OCI-LY7 (cell line): ENCODE data around the gene NEUROD2. TPM values are rescaled to one million over a fixed set of nuclear protein-coding genes. Genes with fewer than 3 reads are reported as not detected.

Experiments
- BruUV-seq: library from RNA; stranded (reverse); fragments of 400-500 nt; replicated peaks from 2 replicates; lab custom pipeline; 2021; lab: Mats Ljungman, UMichigan
- CTCF ChIA-PET: fragments of 300-600 bp; sonication (Branson Sonifier 250); formaldehyde crosslinking; loops from one replicate; lab custom pipeline; 2022; ENCODE audit warnings: antibody characterized with exemption; ENCODE audit not compliant: unreplicated experiment; lab: Charles Lee
- POLR2A ChIA-PET: fragments of 300-600 bp; sonication (Branson Sonifier 250); formaldehyde crosslinking; loops from one replicate; lab custom pipeline; 2022; ENCODE audit warnings: antibody characterized with exemption; lab: Charles Lee
- DNase-seq: peaks from one replicate; pipeline ENCODE4 v3.0.0-alpha.2; 2015; ENCODE audit warnings: low spot score
- H2AFZ ChIP-seq: fragments of 200-600 bp; sonication (generic), shearing (Covaris generic); 2 replicates; pipeline ENCODE4 v1.6.1; 2014; ENCODE audit warnings: mild to moderate bottlenecking, antibody characterized with exemption, low read length, moderate library complexity
- H3K27ac ChIP-seq: fragments of 200-600 bp; sonication (generic); 2 replicates; pipeline ENCODE4 v1.5.1; 2014; ENCODE audit warnings: mixed run types, low read depth, mild to moderate bottlenecking, moderate library complexity, low read length, inconsistent platforms; ENCODE audit not compliant: poor library complexity, severe bottlenecking
- H3K36me3 ChIP-seq: fragments of 200-600 bp; sonication (generic); 2 replicates; pipeline ENCODE4 v1.6.1; 2014; ENCODE audit warnings: mild to moderate bottlenecking, antibody characterized with exemption, low read length, moderate library complexity, mixed read lengths; ENCODE audit not compliant: insufficient read depth
- H3K4me1 ChIP-seq: fragments of 200-600 bp; sonication (generic); 2 replicates; pipeline ENCODE4 v1.5.1; 2014; ENCODE audit warnings: mild to moderate bottlenecking, low read length; ENCODE audit not compliant: insufficient read depth, poor library complexity, severe bottlenecking
- H3K4me2 ChIP-seq: fragments of 200-600 bp; sonication (generic); 2 replicates; pipeline ENCODE4 v1.6.1; 2014; ENCODE audit warnings: mild to moderate bottlenecking, low read length
- H3K4me3 ChIP-seq: fragments of 200-600 bp; sonication (generic); 2 replicates; pipeline ENCODE4 v1.5.1; 2014; ENCODE audit warnings: mild to moderate bottlenecking, low read depth, low read length; ENCODE audit not compliant: poor library complexity, severe bottlenecking
- H3K79me2 ChIP-seq: fragments of 200-600 bp; sonication (generic); 2 replicates; pipeline ENCODE4 v1.6.1; 2016; ENCODE audit warnings: low read depth, mild to moderate bottlenecking, low read length, moderate library complexity, mixed read lengths; ENCODE audit not compliant: insufficient read depth
- H3K9me2 ChIP-seq: fragments of 200-600 bp; sonication (generic); 2 replicates; pipeline ENCODE4 v1.6.1; 2016; ENCODE audit warnings: mild to moderate bottlenecking, low read length, mixed read lengths; ENCODE audit not compliant: insufficient read depth
- H3K9me3 ChIP-seq: fragments of 200-600 bp; sonication (generic); 2 replicates; pipeline ENCODE4 v1.6.1; 2014; ENCODE audit warnings: mild to moderate bottlenecking, mixed run types, low read length, mixed read lengths
- H4K20me1 ChIP-seq: fragments of 200-600 bp; sonication (generic); 2 replicates; pipeline ENCODE4 v1.6.1; 2014; ENCODE audit warnings: mild to moderate bottlenecking, antibody characterized with exemption, low read length, moderate library complexity, mixed read lengths; ENCODE audit not compliant: insufficient read depth
- CTCF ChIP-seq: fragments of 200-600 bp; sonication (generic); conservative IDR thresholded peaks from 2 replicates; pipeline ENCODE4 v1.5.1; 2014; ENCODE audit warnings: mild to moderate bottlenecking, antibody characterized with exemption, low read length, moderate library complexity, mixed read lengths
- EZH2phosphoT487 ChIP-seq: fragments of 200-600 bp; sonication (generic); IDR thresholded peaks from 2 replicates; pipeline ENCODE4 v1.6.1; 2018; ENCODE audit warnings: low read depth, borderline replicate concordance, mild to moderate bottlenecking, mixed run types, antibody characterized with exemption, low read length, moderate library complexity, mixed read lengths
- intact Hi-C: fragments of 100-400 bp; cut with micrococcal nuclease; formaldehyde crosslinking; loops from one replicate; pipeline ENCODE4 v1.10.0; 2022; ENCODE audit not compliant: unreplicated experiment
- total RNA-seq, 2 experiments: library from RNA; depleted of rRNA in 1 of 2; stranded (reverse); fragments of >200 nt in 1 of 2; shearing (Covaris generic) in 1 of 2; gene quantifications; 2 replicates each; pipeline ENCODE4 v1.2.3, GENCODE V29; 2014 to 2022

The NEUROD2 gene
- total RNA-seq, 2 experiments from 2014 or later: not detected

- Histone ChIP-seq H3K36me3 (no peaks in the 10 kb centered on the region), H4K20me1 (no peaks in the 10 kb centered on the region), H3K9me3 (no peaks in the 10 kb centered on the region), H3K27ac (no peak overlapping the region), H3K4me1 (peaks cover 14% of the 10 kb centered on the region), H3K4me2 (peak overlapping the region; percentile 46), H3K9me2 (no peaks in the 10 kb centered on the region), H3K4me3 (no peak overlapping the region), H3K79me2 (no peaks in the 10 kb centered on the region), H2AFZ (no peak overlapping the region)
- DNase-seq: no peak
- intact Hi-C loops: no loop called here
- TF ChIP-seq CTCF (no peak), EZH2phosphoT487 (0 out of 2 replicates have a peak, but pooled peaks have one; percentile 65)
- POLR2A ChIA-PET: no interaction called here
- no TSS peak for BruUV-seq
- CTCF ChIA-PET: no interaction called here
Measured at GRCh38 chr17:39604911-39605491, 2.7 kb downstream of the NEUROD2 start.

- no TSS peak for BruUV-seq
Measured at GRCh38 chr17:39603304-39604016, 4.3 kb downstream of the NEUROD2 start.

More at GRCh38 chr17:39603304-39604016, 4.3 kb downstream of the NEUROD2 start:
- H3K4me3 ChIP-seq: peak overlapping the region; percentile 40
- intact Hi-C loops: no loop called here
- no peaks in the 10 kb centered on the region for H3K9me2 ChIP-seq
- no peak for TF ChIP-seq CTCF
- TF ChIP-seq EZH2phosphoT487: no peak
- no peaks in the 10 kb centered on the region for H3K79me2 ChIP-seq
- no peak overlapping the region for H2AFZ ChIP-seq
- H3K4me2 ChIP-seq: peak overlapping the region; percentile 46
- ChIA-PET POLR2A (no interaction called here), CTCF (no interaction called here)
- no peaks in the 10 kb centered on the region for H4K20me1 ChIP-seq
- peaks cover 14% of the 10 kb centered on the region for H3K4me1 ChIP-seq
- DNase-seq: no peak
- no peaks in the 10 kb centered on the region for H3K9me3 ChIP-seq
- no peaks in the 10 kb centered on the region for H3K36me3 ChIP-seq
- no peak overlapping the region for H3K27ac ChIP-seq
